Measurements from ENCODE around the gene SPINK1.
"Not testable (repeated sequence)": the region's sequence is repeated elsewhere in the genome, so short reads cannot be mapped to it uniquely, and the experiment has no call there.

SPINK1 gene, protein sequence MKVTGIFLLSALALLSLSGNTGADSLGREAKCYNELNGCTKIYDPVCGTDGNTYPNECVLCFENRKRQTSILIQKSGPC

DNA sequence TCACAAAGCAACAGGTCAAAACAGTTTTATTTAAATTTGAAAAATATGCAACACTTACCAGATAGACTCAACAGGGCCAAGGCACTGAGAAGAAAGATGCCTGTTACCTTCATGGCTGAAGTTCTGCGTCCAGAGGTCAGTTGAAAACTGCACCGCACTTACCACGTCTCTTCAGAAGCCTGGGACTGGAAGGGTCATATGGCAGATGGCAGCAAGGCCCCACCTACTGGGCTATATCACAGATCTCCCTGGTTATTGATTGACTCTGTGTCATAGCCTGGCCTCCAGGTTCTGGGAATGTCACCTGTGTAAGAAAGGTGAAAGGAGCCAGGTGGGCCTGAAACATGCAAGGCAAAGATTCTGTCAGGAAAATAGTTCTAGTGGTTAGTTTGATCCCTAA, at the start of gene SPINK1:
TSS of gene SPINK1 (minus strand) at position 207 of the 400 bp plus-strand sequence. CDS start at position 113, 94 bp downstream.
- no peak for DNase-seq (ENCODE audit: low spot score)

DNA sequence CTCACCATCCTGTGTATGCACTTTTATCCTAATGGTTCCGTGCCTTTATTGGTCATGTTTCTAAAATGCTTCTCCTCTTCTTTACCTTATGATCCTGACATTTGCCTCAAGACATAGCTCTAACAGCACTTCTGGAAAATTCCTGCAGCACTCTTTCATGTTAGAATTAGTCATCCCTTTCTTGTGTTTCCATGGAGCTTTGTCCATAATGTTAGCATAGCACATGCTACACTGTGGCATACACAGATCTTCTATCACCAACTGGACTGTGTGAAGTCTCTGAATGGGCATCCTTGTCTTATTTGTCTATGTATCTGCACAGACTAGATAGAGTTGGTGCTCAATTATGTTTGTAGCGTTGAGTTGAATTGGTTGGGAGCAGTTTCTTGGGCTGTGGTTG, 49.0 kb upstream of the SPINK1 start:
- DNase-seq (ENCODE audit: low spot score) = no peak

DNA sequence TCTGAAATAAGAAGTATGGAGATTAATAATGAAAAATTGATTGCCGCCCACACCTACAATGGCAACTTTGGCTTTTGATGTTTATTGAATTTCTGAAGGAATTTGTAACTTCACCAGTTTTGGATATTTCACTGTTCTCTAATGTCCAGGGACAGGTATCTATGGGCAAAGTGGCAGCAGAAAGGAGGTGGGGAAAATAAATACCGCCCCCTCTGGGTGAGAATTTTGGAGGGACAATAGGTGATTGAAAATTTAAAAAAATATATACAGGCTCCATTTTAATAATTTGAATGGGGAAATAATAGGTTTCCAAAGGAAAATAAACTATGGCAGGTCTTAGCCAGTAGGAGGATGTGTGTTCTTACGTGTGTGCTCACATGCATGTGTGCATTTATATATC, 48.3 kb upstream of the SPINK1 start:
- DNase-seq (ENCODE audit: low spot score) = no peak

GRCh38 chr5:147878066-147878759, 46.7 kb upstream of the SPINK1 start, which contains the start of gene SCGB3A2:
SCGB3A2 (plus strand) TSS chr5:147878711; CDS start chr5:147878804, 93 bp downstream.
- DNase-seq (ENCODE audit: low spot score) = no peak

- no peak for DNase-seq (ENCODE audit: low spot score)
These were observed 45.2 kb upstream of the SPINK1 start for GRCh38 chr5:147876626-147877025.

DNA sequence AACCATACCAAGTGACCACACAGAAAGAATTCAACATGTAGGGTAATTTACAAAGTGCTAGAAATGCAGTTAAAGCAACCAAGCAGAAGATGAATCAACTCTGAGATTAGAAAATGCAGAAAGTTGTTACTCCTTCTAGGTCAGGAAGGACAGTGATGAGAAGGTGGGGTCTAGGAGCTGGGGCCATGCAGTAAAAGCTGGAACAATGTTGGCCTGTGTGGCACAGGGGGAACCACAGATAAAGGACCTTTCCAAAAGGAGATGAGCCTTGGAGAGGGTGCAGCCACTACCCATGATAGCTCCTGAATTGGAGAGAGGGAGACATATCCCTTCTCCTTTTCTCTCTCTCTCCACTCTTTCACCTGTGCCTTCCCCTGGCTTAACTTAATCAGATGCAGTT, 44.7 kb upstream of the SPINK1 start:
- DNase-seq (ENCODE audit: low spot score) = no peak

- no peak for DNase-seq (ENCODE audit: low spot score)
These were observed 43.5 kb upstream of the SPINK1 start for GRCh38 chr5:147874910-147875367.

GRCh38 chr5:147874118-147874875, 42.8 kb upstream of the SPINK1 start:
- DNase-seq (ENCODE audit: low spot score) = not testable (repeated sequence)

- DNase-seq (ENCODE audit: low spot score) = not testable (repeated sequence)
These were observed 41.4 kb upstream of the SPINK1 start for GRCh38 chr5:147872744-147873435.

DNA sequence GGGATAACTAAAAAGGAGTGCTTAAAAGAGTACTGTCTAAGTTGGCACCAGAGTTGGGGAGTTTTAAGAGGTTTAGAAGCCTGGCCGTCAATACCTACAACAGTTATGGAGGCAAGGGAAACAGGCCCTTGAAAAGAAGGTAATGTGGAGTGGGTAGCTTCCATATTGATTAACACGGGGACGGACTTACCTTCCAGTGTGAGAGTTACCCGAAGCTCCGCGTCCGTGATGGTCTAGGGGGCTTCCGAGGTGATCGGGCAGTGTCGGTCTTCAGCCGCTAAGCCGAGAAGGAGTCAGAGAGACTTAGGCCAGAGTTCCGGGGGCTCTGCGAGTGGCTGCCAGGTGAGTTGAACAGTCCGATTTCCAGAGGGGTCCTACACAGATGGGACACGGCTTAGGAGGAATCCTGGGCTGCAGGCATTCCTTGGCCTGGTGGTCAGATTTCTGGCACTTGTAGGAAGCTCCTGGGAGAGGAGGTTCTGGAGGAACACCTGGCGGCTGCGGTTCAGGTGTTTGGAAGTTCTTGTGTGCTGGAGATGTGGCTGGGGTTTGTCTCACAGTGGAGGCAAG, 40.6 kb upstream of the SPINK1 start:
- not testable (repeated sequence) for DNase-seq (ENCODE audit: low spot score)

DNA sequence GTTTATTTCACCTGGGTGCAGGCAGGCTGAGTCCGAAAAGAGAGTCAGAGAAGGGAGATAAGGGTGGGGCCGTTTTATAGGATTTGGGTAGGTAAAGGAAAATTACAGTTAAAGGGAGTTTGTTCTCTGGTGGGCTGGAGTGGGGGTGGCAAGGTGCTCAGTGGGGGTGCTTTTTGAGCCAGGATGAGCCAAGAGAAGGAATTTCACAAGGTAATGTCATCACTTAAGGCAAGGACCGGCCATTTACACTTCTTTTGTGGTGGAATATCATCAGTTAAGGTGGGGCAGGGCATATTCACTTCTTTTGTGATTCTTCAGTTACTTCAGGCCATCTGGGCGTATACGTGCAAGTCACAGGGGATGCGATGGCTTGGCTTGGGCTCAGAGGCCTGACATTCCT, 38.4 kb upstream of the SPINK1 start:
- DNase-seq (ENCODE audit: low spot score) = not testable (repeated sequence)

DNA sequence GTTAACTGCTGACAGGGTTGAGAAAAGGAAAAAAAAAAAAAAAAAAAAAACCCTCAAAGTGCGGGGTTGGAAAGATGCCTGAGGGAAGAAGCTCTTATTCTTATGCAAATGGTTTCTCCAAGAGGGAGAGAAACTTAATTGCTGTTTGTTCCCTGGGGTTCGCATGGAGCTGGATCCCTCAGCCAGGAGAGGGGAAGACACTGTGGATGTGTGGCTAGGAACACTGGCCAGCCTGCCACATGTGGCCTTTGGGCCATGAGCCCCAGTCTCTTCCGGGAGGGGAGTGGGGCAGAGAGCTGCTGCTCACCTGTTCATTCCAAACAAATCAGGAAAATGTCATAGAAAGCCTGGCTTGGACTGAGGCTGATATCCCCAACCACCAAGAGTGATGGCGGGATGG, 37.6 kb upstream of the SPINK1 start:
- DNase-seq (ENCODE audit: low spot score) = no peak

GRCh38 chr5:147863454-147864158, 32.1 kb upstream of the SPINK1 start:
- no peak for DNase-seq (ENCODE audit: low spot score)

DNA sequence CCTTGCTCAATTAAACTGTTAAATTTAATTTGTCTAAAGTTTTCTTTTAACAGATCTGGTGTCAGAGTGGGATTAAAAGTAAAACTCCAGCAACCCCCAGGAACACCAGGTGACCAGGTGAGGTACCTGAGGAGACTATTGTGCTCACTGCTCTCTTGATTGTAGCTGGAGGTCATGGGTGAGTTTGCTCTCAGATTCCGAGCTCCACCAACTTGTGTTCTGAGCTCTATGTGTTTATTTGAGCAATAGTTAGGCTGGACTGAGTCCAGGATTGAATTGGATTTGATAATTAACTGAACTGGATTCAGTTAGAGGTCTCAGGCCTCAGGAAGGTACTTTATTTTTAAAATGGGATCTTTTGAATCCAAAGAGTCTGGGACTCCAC, 29.2 kb upstream of the SPINK1 start:
- no peak for DNase-seq (ENCODE audit: low spot score)

DNA sequence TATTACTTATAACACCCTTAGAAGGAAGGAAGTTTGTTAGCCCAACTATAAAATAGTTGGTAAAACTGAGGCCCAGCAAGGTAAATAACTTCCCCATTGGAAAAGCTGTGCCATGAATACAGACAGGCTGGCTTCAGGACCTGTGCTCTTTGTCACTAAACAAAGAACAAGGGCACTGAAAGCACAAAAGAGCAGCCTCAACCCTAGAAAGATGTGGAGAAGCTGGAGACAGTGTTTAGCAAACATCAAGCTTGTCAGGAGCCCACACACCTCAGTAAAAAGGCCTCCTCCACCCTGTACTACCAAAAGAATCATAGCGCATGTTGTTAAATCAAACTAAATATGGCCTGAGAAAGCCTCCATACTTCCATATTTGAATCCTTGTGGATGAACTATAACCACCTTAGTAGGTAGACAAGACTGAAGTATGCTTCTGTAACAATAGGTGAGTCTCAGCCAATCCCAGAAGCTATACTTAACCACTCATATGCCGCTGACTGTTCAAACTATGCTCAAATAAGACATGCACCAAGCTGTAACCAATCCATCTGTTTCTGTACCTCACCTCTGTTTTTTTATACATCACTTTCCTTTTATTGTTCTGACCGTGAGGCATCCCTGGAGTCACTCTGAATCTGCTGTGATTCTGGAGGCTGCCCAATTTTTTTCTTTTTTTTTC, 28.6 kb upstream of the SPINK1 start:
- no peak for DNase-seq (ENCODE audit: low spot score)

DNA sequence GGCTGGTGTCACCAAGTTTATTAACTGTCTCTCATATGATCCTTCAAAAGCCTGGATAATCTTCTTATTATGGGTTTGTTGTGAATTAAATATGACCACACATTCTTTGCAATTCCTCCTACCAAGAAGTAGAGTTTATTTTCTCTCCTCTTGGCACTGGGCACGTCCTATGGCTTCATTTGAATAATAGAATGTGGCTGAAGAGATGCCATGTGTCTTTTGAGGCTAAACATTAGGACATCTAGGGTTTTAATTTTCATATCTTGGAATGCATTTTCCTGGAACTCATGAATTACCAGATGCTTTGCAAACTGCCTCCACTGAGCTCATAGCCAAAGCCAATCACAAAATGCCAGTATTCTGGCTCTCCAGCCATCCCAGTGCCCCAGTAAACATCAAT, 27.1 kb upstream of the SPINK1 start:
- DNase-seq (ENCODE audit: low spot score) = no peak

DNA sequence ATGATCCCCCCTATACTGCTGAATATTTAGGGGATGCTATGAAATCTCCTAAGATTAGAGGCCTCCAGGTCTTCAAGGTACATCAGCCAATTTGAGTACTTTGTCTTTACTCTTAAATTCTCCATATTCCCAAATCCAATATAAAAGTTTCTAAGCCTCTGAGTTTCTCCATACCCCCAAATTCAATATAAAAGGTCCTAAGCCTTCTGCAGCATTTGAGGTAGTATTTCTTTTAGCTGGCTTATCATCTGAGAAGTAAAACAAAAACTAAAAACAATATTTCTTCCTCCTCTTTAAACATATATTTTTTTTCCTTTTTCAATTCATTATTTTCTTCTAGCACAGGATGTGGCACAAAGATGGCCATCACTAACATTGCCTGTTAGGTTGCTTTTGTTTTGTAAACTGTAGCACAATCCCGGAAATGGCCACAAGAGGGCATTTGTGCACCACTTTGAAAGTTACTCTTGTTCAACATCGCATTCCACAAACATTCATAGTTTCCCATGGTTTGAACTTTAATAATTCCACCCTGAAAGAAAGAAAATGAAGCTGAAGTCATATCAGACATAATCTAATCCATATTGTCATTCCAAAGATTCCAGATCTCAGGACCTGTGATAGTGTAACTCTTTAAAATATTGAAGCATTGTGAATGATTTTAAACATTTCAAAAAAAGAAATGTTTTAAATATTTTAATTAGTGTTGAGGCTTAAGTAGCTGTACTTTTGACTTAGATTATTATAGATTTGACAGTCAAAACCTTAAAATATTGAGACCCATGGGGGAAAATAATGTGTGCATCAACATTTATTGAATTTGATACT, 26.0 kb upstream of the SPINK1 start:
- DNase-seq (ENCODE audit: low spot score) = peak; percentile 32

DNA sequence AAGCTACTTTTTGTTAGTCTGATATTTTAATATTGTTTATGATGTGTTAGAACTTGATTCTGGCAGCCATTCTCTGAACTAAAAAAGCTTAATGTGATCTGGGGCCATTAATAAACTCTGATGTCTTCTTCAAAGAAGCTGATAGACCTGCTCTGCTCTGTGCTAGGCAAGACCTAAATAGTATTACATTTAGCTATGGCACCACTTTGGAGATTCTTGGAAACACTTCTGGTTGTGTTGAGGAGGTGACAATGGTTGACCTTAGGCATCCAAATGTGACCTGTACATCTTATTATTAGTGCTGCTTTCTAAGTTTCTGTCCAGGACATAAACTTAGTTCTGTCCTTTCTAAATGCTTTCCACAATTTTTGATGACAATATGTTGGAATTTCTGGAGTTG, 25.3 kb upstream of the SPINK1 start:
- no peak for DNase-seq (ENCODE audit: low spot score)

- DNase-seq (ENCODE audit: low spot score) = no peak
These were observed 24.3 kb upstream of the SPINK1 start for GRCh38 chr5:147855774-147856069.
